ENCODE data around the gene COL2A1.

COL2A1 gene

GRCh38 chr12:47989023-47989417, 15.3 kb downstream of the COL2A1 start:
- H3K36me3 ChIP-seq (ENCODE audit: control insufficient read depth, insufficient read depth, low read length) = no peaks in the 10 kb centered on the region
- peaks cover 55% of the 10 kb centered on the region for H3K27me3 ChIP-seq (ENCODE audit: control insufficient read depth, insufficient read depth, low read length)
- no peak overlapping the region for H3K9ac ChIP-seq (ENCODE audit: low read depth, low read length)
- no peaks in the 10 kb centered on the region for H3K4me1 ChIP-seq (ENCODE audit: control insufficient read depth, insufficient read depth, low read length)
- no peaks in the 10 kb centered on the region for H3K9me3 ChIP-seq (ENCODE audit: control insufficient read depth, insufficient read depth, low read length)
- no peak overlapping the region for H3K4me3 ChIP-seq (ENCODE audit: low read depth, low read length)
- H3K27ac ChIP-seq (ENCODE audit: low read depth, low read length) = no peak overlapping the region

- Histone ChIP-seq H3K36me3 (ENCODE audit: control insufficient read depth, insufficient read depth, low read length) (no peaks in the 10 kb centered on the region), H3K27ac (ENCODE audit: low read depth, low read length) (no peak overlapping the region), H3K9me3 (ENCODE audit: control insufficient read depth, insufficient read depth, low read length) (no peaks in the 10 kb centered on the region), H3K9ac (ENCODE audit: low read depth, low read length) (no peak overlapping the region), H3K4me3 (ENCODE audit: low read depth, low read length) (no peak overlapping the region), H3K27me3 (ENCODE audit: control insufficient read depth, insufficient read depth, low read length) (peaks cover 48% of the 10 kb centered on the region), H3K4me1 (ENCODE audit: control insufficient read depth, insufficient read depth, low read length) (no peaks in the 10 kb centered on the region)
These were observed 15.9 kb downstream of the COL2A1 start for GRCh38 chr12:47988073-47989022.

GRCh38 chr12:47987411-47988072, 16.7 kb downstream of the COL2A1 start:
- H3K4me1 ChIP-seq (ENCODE audit: control insufficient read depth, insufficient read depth, low read length) = no peaks in the 10 kb centered on the region
- no peaks in the 10 kb centered on the region for H3K36me3 ChIP-seq (ENCODE audit: control insufficient read depth, insufficient read depth, low read length)
- H3K27me3 ChIP-seq (ENCODE audit: control insufficient read depth, insufficient read depth, low read length) = peaks cover 40% of the 10 kb centered on the region
- H3K9me3 ChIP-seq (ENCODE audit: control insufficient read depth, insufficient read depth, low read length) = no peaks in the 10 kb centered on the region
- no peak overlapping the region for H3K9ac ChIP-seq (ENCODE audit: low read depth, low read length)
- no peak overlapping the region for H3K27ac ChIP-seq (ENCODE audit: low read depth, low read length)
- no peak overlapping the region for H3K4me3 ChIP-seq (ENCODE audit: low read depth, low read length)

- no peak overlapping the region for H3K27ac ChIP-seq (ENCODE audit: low read depth, low read length)
- no peak overlapping the region for H3K9ac ChIP-seq (ENCODE audit: low read depth, low read length)
- no peaks in the 10 kb centered on the region for H3K4me1 ChIP-seq (ENCODE audit: control insufficient read depth, insufficient read depth, low read length)
- no peaks in the 10 kb centered on the region for H3K9me3 ChIP-seq (ENCODE audit: control insufficient read depth, insufficient read depth, low read length)
- H3K36me3 ChIP-seq (ENCODE audit: control insufficient read depth, insufficient read depth, low read length) = no peaks in the 10 kb centered on the region
- H3K4me3 ChIP-seq (ENCODE audit: low read depth, low read length) = no peak overlapping the region
- H3K27me3 ChIP-seq (ENCODE audit: control insufficient read depth, insufficient read depth, low read length) = peaks cover 33% of the 10 kb centered on the region
These were observed 17.4 kb downstream of the COL2A1 start for GRCh38 chr12:47986832-47987231.

- Histone ChIP-seq H3K4me1 (ENCODE audit: control insufficient read depth, insufficient read depth, low read length) (no peaks in the 10 kb centered on the region), H3K4me3 (ENCODE audit: low read depth, low read length) (no peak overlapping the region), H3K9me3 (ENCODE audit: control insufficient read depth, insufficient read depth, low read length) (no peaks in the 10 kb centered on the region)
These were observed 18.0 kb downstream of the COL2A1 start for GRCh38 chr12:47986291-47986660.

GRCh38 chr12:47985596-47986290, 18.5 kb downstream of the COL2A1 start:
- Histone ChIP-seq H3K27ac (ENCODE audit: low read depth, low read length) (no peak overlapping the region), H3K27me3 (ENCODE audit: control insufficient read depth, insufficient read depth, low read length) (peaks cover 24% of the 10 kb centered on the region), H3K4me3 (ENCODE audit: low read depth, low read length) (no peak overlapping the region), H3K36me3 (ENCODE audit: control insufficient read depth, insufficient read depth, low read length) (no peaks in the 10 kb centered on the region), H3K9me3 (ENCODE audit: control insufficient read depth, insufficient read depth, low read length) (no peaks in the 10 kb centered on the region), H3K9ac (ENCODE audit: low read depth, low read length) (no peak overlapping the region), H3K4me1 (ENCODE audit: control insufficient read depth, insufficient read depth, low read length) (no peaks in the 10 kb centered on the region)

More at GRCh38 chr12:47986291-47986660, 18.0 kb downstream of the COL2A1 start:
- H3K27me3 ChIP-seq (ENCODE audit: control insufficient read depth, insufficient read depth, low read length) = peaks cover 27% of the 10 kb centered on the region
- H3K27ac ChIP-seq (ENCODE audit: low read depth, low read length) = no peak overlapping the region
- H3K36me3 ChIP-seq (ENCODE audit: control insufficient read depth, insufficient read depth, low read length) = no peaks in the 10 kb centered on the region
- no peak overlapping the region for H3K9ac ChIP-seq (ENCODE audit: low read depth, low read length)

GRCh38 chr12:47984331-47984801, 19.9 kb downstream of the COL2A1 start:
- H3K9ac ChIP-seq (ENCODE audit: low read depth, low read length) = no peak overlapping the region
- no peaks in the 10 kb centered on the region for H3K4me1 ChIP-seq (ENCODE audit: control insufficient read depth, insufficient read depth, low read length)
- H3K36me3 ChIP-seq (ENCODE audit: control insufficient read depth, insufficient read depth, low read length) = no peaks in the 10 kb centered on the region
- H3K27ac ChIP-seq (ENCODE audit: low read depth, low read length) = no peak overlapping the region
- H3K27me3 ChIP-seq (ENCODE audit: control insufficient read depth, insufficient read depth, low read length) = peaks cover 13% of the 10 kb centered on the region
- H3K4me3 ChIP-seq (ENCODE audit: low read depth, low read length) = no peak overlapping the region
- no peaks in the 10 kb centered on the region for H3K9me3 ChIP-seq (ENCODE audit: control insufficient read depth, insufficient read depth, low read length)

GRCh38 chr12:47983541-47984115, 20.6 kb downstream of the COL2A1 start:
- Histone ChIP-seq H3K9me3 (ENCODE audit: control insufficient read depth, insufficient read depth, low read length) (no peaks in the 10 kb centered on the region), H3K27me3 (ENCODE audit: control insufficient read depth, insufficient read depth, low read length) (peaks cover 6% of the 10 kb centered on the region; the same call in 1 of the 2 replicates), H3K36me3 (ENCODE audit: control insufficient read depth, insufficient read depth, low read length) (no peaks in the 10 kb centered on the region), H3K9ac (ENCODE audit: low read depth, low read length) (no peak overlapping the region), H3K27ac (ENCODE audit: low read depth, low read length) (no peak overlapping the region), H3K4me1 (ENCODE audit: control insufficient read depth, insufficient read depth, low read length) (no peaks in the 10 kb centered on the region), H3K4me3 (ENCODE audit: low read depth, low read length) (no peak overlapping the region)

GRCh38 chr12:47982770-47983169, 21.5 kb downstream of the COL2A1 start:
- Histone ChIP-seq H3K4me3 (ENCODE audit: low read depth, low read length) (no peak overlapping the region), H3K9me3 (ENCODE audit: control insufficient read depth, insufficient read depth, low read length) (no peaks in the 10 kb centered on the region), H3K36me3 (ENCODE audit: control insufficient read depth, insufficient read depth, low read length) (no peaks in the 10 kb centered on the region), H3K27me3 (ENCODE audit: control insufficient read depth, insufficient read depth, low read length) (peaks cover 7% of the 10 kb centered on the region; the same call in 1 of the 2 replicates), H3K27ac (ENCODE audit: low read depth, low read length) (no peak overlapping the region), H3K9ac (ENCODE audit: low read depth, low read length) (no peak overlapping the region), H3K4me1 (ENCODE audit: control insufficient read depth, insufficient read depth, low read length) (no peaks in the 10 kb centered on the region)

- no peak overlapping the region for H3K27ac ChIP-seq (ENCODE audit: low read depth, low read length)
- H3K4me1 ChIP-seq (ENCODE audit: control insufficient read depth, insufficient read depth, low read length) = no peaks in the 10 kb centered on the region
- H3K9me3 ChIP-seq (ENCODE audit: control insufficient read depth, insufficient read depth, low read length) = no peaks in the 10 kb centered on the region
- no peak overlapping the region for H3K9ac ChIP-seq (ENCODE audit: low read depth, low read length)
- H3K36me3 ChIP-seq (ENCODE audit: control insufficient read depth, insufficient read depth, low read length) = no peaks in the 10 kb centered on the region
- no peak overlapping the region for H3K4me3 ChIP-seq (ENCODE audit: low read depth, low read length)
- H3K27me3 ChIP-seq (ENCODE audit: control insufficient read depth, insufficient read depth, low read length) = peaks cover 11% of the 10 kb centered on the region; the same call in 1 of the 2 replicates
These were observed 22.0 kb downstream of the COL2A1 start for GRCh38 chr12:47982311-47982710.
